Uterus (tissue), 4 donors: ENCODE data around the gene DHODH. TPM values are rescaled to one million over a fixed set of nuclear protein-coding genes. Genes with fewer than 3 reads are reported as not detected.
"Not testable (repeated sequence)": the region's sequence is repeated elsewhere in the genome, so short reads cannot be mapped to it uniquely, and the experiment has no call there.

ENCODE experiments used
- DNase-seq, 2 donors: peaks; one replicate each; pipeline ENCODE4 v3.0.0-alpha.2; 2019 to 2020
- H3K27ac ChIP-seq, 2 donors: fragments of 200-600 bp; sonication (generic); 1 replicate in 1 of 2; 2 replicates in 1 of 2; pipeline ENCODE4 v1.5.1; 2016 to 2018
- H3K27me3 ChIP-seq, 2 donors: fragments of 200-600 bp; sonication (generic); one replicate each; pipeline ENCODE4 v1.5.1; 2018 to 2019; ENCODE audit warnings: control low read depth in 1 of 2
- H3K36me3 ChIP-seq, 2 donors: fragments of 200-600 bp; sonication (generic); one replicate each; pipeline ENCODE4 v1.5.1; 2019; ENCODE audit warnings: control low read depth in 1 of 2
- H3K4me1 ChIP-seq, 2 donors: fragments of 200-600 bp; sonication (generic); one replicate each; pipeline ENCODE4 v1.5.1; 2018 to 2019; ENCODE audit warnings: control low read depth in 1 of 2
- H3K4me3 ChIP-seq, 2 donors: fragments of 200-600 bp; sonication (generic); 1 replicate in 1 of 2; 2 replicates in 1 of 2; pipeline ENCODE4 v1.5.1; 2018 to 2019; ENCODE audit warnings: mild to moderate bottlenecking in 1 of 2
- H3K9me3 ChIP-seq, 2 donors: fragments of 200-600 bp; sonication (generic); one replicate each; pipeline ENCODE4 v1.5.1; 2019; ENCODE audit warnings: control low read depth in 1 of 2
- CTCF ChIP-seq, 4 experiments: fragments of 200-600 bp in 2 of 4; fragments of 450-650 bp in 2 of 4; sonication (generic) in 2 of 4; IDR thresholded peaks; one replicate each; pipeline ENCODE4 v1.5.1; 2016 to 2019; ENCODE audit warnings: antibody characterized with exemption in 4 of 4, mild to moderate bottlenecking in 2 of 4, moderate library complexity in 1 of 4
- POLR2A ChIP-seq, 2 donors: fragments of 450-650 bp; IDR thresholded peaks; one replicate each; pipeline ENCODE4 v1.6.1; 2016; ENCODE audit warnings: antibody characterized with exemption in 2 of 2, mild to moderate bottlenecking in 1 of 2, moderate library complexity in 1 of 2
- intact Hi-C: fragments of 100-400 bp; cut with DNase I; formaldehyde crosslinking; loops from one replicate; pipeline ENCODE4 v1.15.1; 2023; ENCODE audit warnings: low total_unique reads
- total RNA-seq, 4 donors: library from RNA; depleted of rRNA in 3 of 4; stranded (reverse); fragments of >200 nt in 3 of 4; gene quantifications; one replicate each; pipeline versions ENCODE4 v1.1.0 to v1.2.4, GENCODE V29; 2014 to 2023
- donor health status: DM: yes; HTN: yes; CAD: no.

Gene DHODH
- total RNA-seq, 4 donors from 2014 or later = 1.8 to 14.7 (median 7.1) TPM

- H3K4me1 ChIP-seq = no peaks in the 10 kb centered on the region
- DNase-seq = no peak
- no peak overlapping the region for H3K27ac ChIP-seq
- TF ChIP-seq CTCF (IDR thresholded peaks at IDR 0.05) = no peak
- TF ChIP-seq POLR2A (IDR thresholded peaks at IDR 0.05) = no peak
- no peak overlapping the region for H3K4me3 ChIP-seq
- H3K9me3 ChIP-seq = no peaks in the 10 kb centered on the region
- intact Hi-C loops = no loop called here
- H3K36me3 ChIP-seq = no peaks in the 10 kb centered on the region
- no peaks in the 10 kb centered on the region for H3K27me3 ChIP-seq
These were observed 42.4 kb downstream of the DHODH start for GRCh38 chr16:72050769-72051464.

- H3K36me3 ChIP-seq = no peaks in the 10 kb centered on the region
- H3K27me3 ChIP-seq = no peaks in the 10 kb centered on the region
- no peaks in the 10 kb centered on the region for H3K9me3 ChIP-seq
- intact Hi-C loops = no loop called here
- H3K4me1 ChIP-seq = no peaks in the 10 kb centered on the region
- H3K27ac ChIP-seq = no peak overlapping the region
- TF ChIP-seq POLR2A (IDR thresholded peaks at IDR 0.05) (no peak), CTCF (IDR thresholded peaks at IDR 0.05) (no peak)
- no peak for DNase-seq
- H3K4me3 ChIP-seq = no peak overlapping the region
These were observed 43.3 kb downstream of the DHODH start for GRCh38 chr16:72051818-72052217.

- DNase-seq, H3K4me3 ChIP-seq, H3K4me1 ChIP-seq, H3K36me3 ChIP-seq, intact Hi-C loops, H3K27ac ChIP-seq, H3K27me3 ChIP-seq, H3K9me3 ChIP-seq: not testable (repeated sequence)
These were observed 45.8 kb downstream of the DHODH start, which contains the start of gene HP for GRCh38 chr16:72054254-72054847. HP (plus strand) TSS chr16:72054505; CDS start chr16:72054653, 148 bp downstream.

- TF ChIP-seq CTCF (IDR thresholded peaks at IDR 0.05) (no peak), POLR2A (IDR thresholded peaks at IDR 0.05) (no peak)
- Histone ChIP-seq H3K4me1 (no peaks in the 10 kb centered on the region), H3K4me3 (no peak overlapping the region), H3K9me3 (no peaks in the 10 kb centered on the region), H3K27me3 (no peaks in the 10 kb centered on the region), H3K36me3 (no peaks in the 10 kb centered on the region), H3K27ac (no peak overlapping the region)
- DNase-seq = no peak
- intact Hi-C loops = no loop called here
These were observed 47.4 kb downstream of the DHODH start for GRCh38 chr16:72055911-72056310.

- DNase-seq, H3K27ac ChIP-seq, H3K4me3 ChIP-seq, intact Hi-C loops, H3K9me3 ChIP-seq, H3K4me1 ChIP-seq, H3K36me3 ChIP-seq, H3K27me3 ChIP-seq: not testable (repeated sequence)
These were observed 48.8 kb downstream of the DHODH start for GRCh38 chr16:72057313-72057712.

- H3K27ac ChIP-seq, H3K9me3 ChIP-seq, intact Hi-C loops, H3K36me3 ChIP-seq, H3K4me1 ChIP-seq, H3K27me3 ChIP-seq, H3K4me3 ChIP-seq, DNase-seq: not testable (repeated sequence)
These were observed 50.5 kb downstream of the DHODH start for GRCh38 chr16:72059060-72059459.
